GM11168 (cell line): ENCODE results near the gene TPBGL.

Experiments used
- in situ Hi-C: fragments of 300-500 bp; cut with MboI; formaldehyde crosslinking; loops from one replicate; pipeline ENCODE4 v1.12.0; 2022; ENCODE audit warnings: low sequenced_read_pairs; ENCODE audit not compliant: unreplicated experiment

TPBGL gene

DNA sequence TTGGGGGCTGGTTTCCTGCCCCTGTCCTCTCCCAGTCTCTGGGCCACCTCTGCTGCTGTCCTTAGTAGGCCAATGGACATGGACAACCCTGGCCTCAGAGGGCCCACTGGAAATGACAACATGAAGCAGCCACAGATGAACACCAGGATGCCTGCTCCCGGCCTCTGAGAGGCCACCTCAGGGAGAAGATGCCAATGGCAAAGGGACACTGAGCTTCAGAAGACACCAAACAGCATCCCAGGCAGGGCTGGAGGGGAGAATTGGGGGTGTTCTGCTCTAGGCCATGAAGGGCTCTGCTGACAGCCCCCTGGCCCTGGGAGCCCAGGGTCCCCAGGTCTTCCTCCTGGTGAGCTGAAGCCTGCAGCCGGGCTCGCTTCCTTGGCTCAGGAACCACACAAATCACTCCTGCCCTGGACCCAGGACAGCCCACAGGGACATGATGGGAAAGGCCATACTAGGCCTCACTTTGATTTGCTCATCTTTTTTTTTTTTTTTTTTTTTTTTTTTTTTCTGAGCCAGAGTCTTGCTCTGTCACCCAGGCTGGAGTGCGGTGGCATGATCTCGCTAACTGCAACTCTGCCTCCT lies 45.3 kb downstream of the TPBGL start:
- in situ Hi-C loops: no loop called here

DNA sequence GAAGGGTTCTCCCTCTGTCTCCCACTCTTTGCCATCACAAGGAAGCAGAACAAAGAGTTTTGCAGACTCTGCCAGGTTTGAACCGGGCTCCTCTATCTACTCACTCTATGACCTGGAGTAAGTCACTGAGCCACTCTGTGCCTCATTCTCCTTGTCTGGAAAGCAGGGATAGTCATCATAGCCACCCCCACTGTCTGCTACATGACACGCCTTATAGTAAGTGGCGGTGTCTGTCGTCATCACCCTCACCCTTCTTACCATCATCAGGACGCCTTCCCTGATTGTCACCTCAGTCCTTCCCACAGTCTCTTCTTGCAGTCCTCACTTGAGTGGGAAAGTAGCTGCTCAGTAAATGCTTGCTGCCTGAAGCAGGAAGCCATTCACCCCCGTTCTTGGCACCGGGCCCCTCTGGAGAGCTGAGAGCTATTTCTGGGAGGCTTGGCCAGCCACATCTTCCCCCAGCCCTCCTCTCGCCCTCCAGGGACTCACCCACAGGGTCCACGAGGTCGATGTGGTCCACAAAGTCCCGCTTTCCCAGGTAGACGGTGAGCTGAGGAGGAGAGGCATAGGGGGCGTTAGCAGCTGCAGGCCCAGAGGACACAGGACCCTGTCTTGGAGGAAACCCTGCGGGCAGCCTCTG lies 46.4 kb downstream of the TPBGL start:
- in situ Hi-C loops: no loop called here

DNA sequence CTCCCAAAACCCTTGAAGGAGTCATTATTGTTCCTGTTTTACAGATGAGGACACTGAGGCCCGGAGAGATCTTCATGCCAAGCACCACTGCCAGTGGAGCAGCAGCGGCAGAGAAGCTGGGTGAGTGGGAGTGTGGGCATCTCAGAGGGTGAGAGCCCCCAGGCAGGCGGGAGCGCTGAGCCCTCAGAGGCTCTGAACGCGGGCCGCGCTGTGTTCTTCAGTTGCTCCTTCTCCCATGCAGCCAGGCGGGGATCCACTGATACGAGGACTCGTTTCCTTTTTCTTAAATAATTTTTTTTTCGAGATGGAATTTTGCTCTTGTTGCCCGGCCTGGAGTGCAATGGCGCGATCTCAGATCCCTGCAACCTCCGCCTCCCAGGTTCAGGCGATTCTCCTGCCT lies 47.0 kb downstream of the TPBGL start:
- in situ Hi-C loops: no loop called here

DNA sequence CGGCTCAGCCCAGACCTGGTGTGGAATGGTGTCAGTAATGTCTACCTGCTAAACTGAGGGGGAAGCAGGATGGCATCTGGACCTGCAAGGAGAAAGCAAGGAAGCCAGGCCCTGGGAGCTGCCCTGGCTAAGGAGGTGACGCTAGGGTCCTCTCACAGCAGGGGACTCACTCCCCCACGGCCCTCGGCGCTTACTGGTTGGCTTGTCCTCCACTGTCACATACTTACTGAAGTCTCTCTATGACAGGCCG lies 48.9 kb downstream of the TPBGL start:
- in situ Hi-C loops: no loop called here

DNA sequence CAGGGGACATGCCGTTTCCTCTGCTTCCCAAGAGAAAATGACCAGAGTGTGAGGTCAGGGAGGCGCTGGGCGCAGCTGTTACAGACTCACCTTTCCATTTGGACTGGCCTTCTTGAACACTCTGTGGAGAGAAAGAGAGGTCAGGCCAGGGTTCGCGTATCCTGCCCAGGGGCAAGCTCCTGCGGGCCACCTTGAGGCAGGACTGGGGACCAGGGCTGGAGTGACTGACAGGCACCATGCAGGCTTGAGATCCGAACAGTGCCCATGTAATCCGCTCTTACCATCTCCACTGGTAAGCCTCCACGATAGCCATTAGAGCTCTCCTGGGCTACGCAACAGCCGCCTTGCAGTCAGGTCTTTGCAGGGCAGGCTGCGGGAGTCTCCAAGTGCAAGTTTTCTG lies 49.3 kb downstream of the TPBGL start:
- in situ Hi-C loops: no loop called here

DNA sequence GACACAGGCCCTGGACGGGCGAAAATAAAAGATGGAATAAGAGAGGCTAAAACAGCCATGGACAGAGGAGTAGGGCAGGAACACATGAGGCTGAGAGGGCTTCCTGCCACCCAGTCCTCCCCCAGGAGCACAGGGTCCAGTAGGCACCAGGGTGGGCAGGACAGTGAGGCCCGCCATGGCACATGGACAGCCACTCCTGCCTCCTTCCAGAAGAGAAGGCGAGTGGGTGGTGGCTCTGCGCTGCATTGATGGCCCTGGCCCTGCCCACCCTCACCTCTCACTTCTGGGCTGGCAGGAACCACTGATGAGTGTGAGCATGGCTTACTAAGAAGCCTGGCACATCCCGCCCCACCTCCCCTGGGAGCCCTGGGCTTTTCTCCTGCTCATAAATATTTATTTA lies 51.2 kb downstream of the TPBGL start:
- in situ Hi-C loops: no loop called here

DNA sequence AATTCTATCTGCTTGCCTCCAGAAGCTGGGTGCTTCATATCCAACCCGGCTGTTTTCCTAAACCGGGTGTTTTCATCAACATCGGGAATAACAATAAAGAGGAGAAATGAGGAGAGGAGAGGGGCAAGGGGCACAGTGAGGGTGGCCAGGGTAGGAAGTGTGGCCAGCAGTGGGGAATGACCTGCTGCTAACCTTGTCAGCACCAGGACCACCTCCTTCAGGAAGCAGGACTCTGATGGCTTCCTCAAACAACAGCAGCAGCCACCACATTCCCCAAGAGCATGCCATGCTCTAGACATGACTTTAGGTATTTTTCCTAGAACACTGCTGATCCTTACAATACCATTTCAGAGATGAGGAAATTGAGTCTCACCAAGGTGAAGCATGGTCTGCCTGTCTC lies 52.4 kb downstream of the TPBGL start:
- in situ Hi-C loops: no loop called here
